Activated naive CD8-positive, alpha-beta T cell treated with anti-CD3 and anti-CD28 coated beads, Interleukin-2, amount 50 U/mL, for 24 hours (primary cell): ENCODE data around the gene SLC2A8.

ENCODE experiments used
- ATAC-seq: fragments of 150-1000 bp; cut with Tn5 transposase; one replicate; pipeline ENCODE4 v1.10.0; 2021
- DNase-seq: peaks from one replicate; pipeline ENCODE4 v3.0.0; 2021
- H3K27ac Mint-ChIP-seq: one replicate; pipeline ENCODE4 v1.8.0; 2021; ENCODE audit warnings: mild to moderate bottlenecking, mixed read lengths
- H3K27me3 Mint-ChIP-seq: one replicate; pipeline ENCODE4 v1.8.0; 2021; ENCODE audit warnings: mixed read lengths
- H3K36me3 Mint-ChIP-seq: one replicate; pipeline ENCODE4 v1.8.0; 2021; ENCODE audit warnings: low read depth, mixed read lengths
- H3K4me1 Mint-ChIP-seq: one replicate; pipeline ENCODE4 v1.8.0; 2021; ENCODE audit warnings: mixed read lengths
- H3K4me3 Mint-ChIP-seq: one replicate; pipeline ENCODE4 v1.8.0; 2021; ENCODE audit warnings: mild to moderate bottlenecking, moderate library complexity, mixed read lengths
- H3K9me3 Mint-ChIP-seq: one replicate; pipeline ENCODE4 v1.8.0; 2021; ENCODE audit warnings: mixed read lengths

Gene SLC2A8

DNA sequence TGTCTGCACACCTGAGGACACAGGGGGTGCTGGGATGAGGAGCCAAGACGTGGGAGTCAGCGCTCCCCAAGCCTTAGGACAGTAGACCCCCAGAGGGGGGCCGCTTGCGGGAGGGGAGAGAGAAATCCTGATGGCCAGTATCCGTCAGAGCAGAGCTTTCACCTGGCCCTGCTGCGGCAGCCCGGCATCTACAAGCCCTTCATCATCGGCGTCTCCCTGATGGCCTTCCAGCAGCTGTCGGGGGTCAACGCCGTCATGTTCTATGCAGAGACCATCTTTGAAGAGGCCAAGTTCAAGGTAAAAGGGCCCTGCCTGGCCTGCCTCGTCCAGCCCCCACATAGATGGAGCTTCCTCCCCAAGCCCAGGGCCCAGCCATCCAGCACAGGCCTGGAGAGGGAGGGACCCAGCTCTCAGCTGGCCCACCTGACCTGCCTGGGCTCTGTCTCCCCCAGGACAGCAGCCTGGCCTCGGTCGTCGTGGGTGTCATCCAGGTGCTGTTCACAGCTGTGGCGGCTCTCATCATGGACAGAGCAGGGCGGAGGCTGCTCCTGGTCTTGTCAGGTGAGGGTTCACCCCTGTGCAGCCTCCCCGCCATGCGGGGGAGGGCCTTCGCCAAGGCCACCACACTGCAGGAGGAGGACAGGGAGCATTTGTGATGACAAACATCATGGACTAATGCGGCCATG lies 6.7 kb downstream of the SLC2A8 start:
- no peak for DNase-seq
- Mint-ChIP-seq H3K27me3 (peaks cover 33% of the 10 kb centered on the region), H3K27ac (no peak overlapping the region), H3K9me3 (no peaks in the 10 kb centered on the region), H3K4me1 (no peaks in the 10 kb centered on the region), H3K36me3 (no peaks in the 10 kb centered on the region), H3K4me3 (no peak overlapping the region)
- ATAC-seq, result no peak

DNA sequence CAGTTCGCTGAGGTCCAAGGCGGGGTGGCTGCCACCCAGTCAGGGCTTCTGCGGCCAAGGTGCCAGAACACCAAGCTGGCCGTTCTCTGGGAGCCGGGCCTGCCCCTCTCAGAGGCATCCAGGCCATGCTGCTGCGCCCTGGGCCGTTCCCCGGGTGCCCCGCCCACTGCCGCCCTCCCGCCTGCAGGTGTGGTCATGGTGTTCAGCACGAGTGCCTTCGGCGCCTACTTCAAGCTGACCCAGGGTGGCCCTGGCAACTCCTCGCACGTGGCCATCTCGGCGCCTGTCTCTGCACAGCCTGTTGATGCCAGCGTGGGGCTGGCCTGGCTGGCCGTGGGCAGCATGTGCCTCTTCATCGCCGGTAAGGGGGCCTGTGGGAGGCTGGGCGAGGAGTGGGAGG lies 7.7 kb downstream of the SLC2A8 start:
- H3K36me3 Mint-ChIP-seq, result no peaks in the 10 kb centered on the region

DNA sequence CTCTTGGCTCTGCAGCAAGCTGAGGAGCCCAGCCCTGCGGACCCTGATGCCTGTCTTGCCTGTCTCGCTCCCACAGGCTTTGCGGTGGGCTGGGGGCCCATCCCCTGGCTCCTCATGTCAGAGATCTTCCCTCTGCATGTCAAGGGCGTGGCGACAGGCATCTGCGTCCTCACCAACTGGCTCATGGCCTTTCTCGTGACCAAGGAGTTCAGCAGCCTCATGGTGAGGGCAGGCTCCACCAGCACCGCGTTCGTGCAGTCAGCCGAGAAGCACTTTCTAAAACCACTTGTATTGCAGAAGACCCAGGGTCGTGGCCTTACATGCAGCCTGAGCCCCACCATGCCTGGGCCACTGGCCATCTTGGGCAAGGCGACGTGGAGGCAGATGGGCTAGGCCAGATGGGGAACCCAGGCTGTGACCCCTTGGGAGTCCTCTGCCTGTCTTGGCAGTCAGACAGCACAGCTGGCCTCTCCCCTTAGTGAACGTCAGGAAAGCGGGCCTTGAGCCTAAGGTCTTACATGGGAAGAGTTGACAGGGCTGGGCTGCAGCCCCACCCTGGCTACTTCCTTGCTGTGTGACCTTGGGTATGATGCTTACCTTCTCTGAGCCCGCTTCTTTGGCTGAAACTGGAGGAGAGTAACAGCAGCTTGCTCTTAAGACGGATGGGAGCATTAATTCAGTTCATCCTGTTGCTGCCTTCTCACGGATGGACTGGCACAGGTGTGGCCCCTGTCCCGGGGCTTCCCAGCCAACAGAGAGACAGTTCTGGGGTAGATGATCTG lies 8.6 kb downstream of the SLC2A8 start:
- no peak for ATAC-seq
- no peak for DNase-seq
- Mint-ChIP-seq H3K9me3 (no peaks in the 10 kb centered on the region), H3K27me3 (peaks cover 19% of the 10 kb centered on the region), H3K27ac (no peak overlapping the region), H3K4me1 (no peaks in the 10 kb centered on the region), H3K4me3 (no peak overlapping the region), H3K36me3 (no peaks in the 10 kb centered on the region)

More for the DNA sequence above, 7.7 kb downstream of the SLC2A8 start:
- no peak overlapping the region for H3K27ac Mint-ChIP-seq
- H3K4me3 Mint-ChIP-seq, result no peak overlapping the region
- H3K27me3 Mint-ChIP-seq, result peaks cover 25% of the 10 kb centered on the region
- no peak for DNase-seq
- no peaks in the 10 kb centered on the region for H3K9me3 Mint-ChIP-seq
- ATAC-seq, result no peak
- H3K4me1 Mint-ChIP-seq, result no peaks in the 10 kb centered on the region

DNA sequence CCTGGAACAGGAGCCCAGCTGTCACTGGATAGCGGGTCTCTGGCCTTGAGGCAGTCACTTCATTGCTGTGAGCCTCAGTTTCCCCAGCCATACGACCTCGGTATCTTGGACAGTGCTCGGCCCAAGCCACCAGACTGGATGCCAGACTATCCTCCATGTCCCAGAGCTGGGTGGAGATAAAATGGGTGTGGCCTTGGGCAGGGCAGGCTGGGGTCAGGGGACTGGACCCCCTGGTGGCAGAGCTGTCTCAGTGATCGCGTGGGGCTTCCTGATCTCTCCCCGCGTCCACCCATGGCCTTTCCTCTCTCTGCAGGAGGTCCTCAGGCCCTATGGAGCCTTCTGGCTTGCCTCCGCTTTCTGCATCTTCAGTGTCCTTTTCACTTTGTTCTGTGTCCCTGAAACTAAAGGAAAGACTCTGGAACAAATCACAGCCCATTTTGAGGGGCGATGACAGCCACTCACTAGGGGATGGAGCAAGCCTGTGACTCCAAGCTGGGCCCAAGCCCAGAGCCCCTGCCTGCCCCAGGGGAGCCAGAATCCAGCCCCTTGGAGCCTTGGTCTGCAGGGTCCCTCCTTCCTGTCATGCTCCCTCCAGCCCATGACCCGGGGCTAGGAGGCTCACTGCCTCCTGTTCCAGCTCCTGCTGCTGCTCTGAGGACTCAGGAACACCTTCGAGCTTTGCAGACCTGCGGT lies 10.0 kb downstream of the SLC2A8 start:
- H3K36me3 Mint-ChIP-seq, result no peaks in the 10 kb centered on the region
- peaks cover 18% of the 10 kb centered on the region for H3K27me3 Mint-ChIP-seq
- H3K27ac Mint-ChIP-seq, result no peak overlapping the region
- ATAC-seq (no peak), DNase-seq (no peak)
- H3K4me3 Mint-ChIP-seq, result no peak overlapping the region
- no peaks in the 10 kb centered on the region for H3K9me3 Mint-ChIP-seq
- no peaks in the 10 kb centered on the region for H3K4me1 Mint-ChIP-seq

DNA sequence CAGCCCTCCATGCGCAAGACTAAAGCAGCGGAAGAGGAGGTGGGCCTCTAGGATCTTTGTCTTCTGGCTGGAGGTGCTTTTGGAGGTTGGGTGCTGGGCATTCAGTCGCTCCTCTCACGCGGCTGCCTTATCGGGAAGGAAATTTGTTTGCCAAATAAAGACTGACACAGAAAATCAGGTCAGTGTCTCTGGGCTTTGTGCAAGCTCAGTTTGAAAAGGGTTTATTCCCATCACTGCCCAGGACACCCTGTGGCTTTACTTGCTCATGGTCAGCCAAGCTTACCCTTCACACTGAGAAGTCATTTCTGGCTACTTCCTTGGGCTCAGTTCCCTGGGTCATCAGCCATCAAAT lies 10.5 kb downstream of the SLC2A8 start:
- no peak for ATAC-seq
- no peak for DNase-seq
- peaks cover 20% of the 10 kb centered on the region for H3K27me3 Mint-ChIP-seq
- no peak overlapping the region for H3K27ac Mint-ChIP-seq
- no peak overlapping the region for H3K4me3 Mint-ChIP-seq
- H3K4me1 Mint-ChIP-seq, result no peaks in the 10 kb centered on the region
- no peaks in the 10 kb centered on the region for H3K36me3 Mint-ChIP-seq
- no peaks in the 10 kb centered on the region for H3K9me3 Mint-ChIP-seq

DNA sequence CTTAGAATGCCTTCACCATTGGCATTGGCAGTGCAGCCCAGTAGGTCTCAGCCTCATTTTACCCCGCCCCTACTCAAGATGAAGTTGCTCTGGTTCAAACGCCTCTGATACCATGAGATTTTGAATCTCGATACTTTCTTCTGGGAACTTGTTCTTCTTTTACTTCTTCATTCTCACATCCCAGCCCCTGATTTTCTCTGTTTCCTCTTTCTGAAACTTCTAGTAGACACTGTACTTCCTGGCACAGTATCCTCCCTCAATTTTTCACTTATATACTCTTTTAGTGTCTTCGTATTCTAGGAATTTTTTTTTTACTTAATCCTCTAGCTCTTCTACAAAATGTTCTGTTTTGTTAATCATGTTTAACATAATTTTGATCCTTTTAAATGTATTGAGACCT lies 14.2 kb downstream of the SLC2A8 start:
- no peaks in the 10 kb centered on the region for H3K9me3 Mint-ChIP-seq
- DNase-seq, result no peak
- ATAC-seq, result no peak
- H3K27me3 Mint-ChIP-seq, result peaks cover 34% of the 10 kb centered on the region
- no peaks in the 10 kb centered on the region for H3K4me1 Mint-ChIP-seq
- H3K27ac Mint-ChIP-seq, result no peak overlapping the region
- no peaks in the 10 kb centered on the region for H3K36me3 Mint-ChIP-seq
- H3K4me3 Mint-ChIP-seq, result no peak overlapping the region

DNA sequence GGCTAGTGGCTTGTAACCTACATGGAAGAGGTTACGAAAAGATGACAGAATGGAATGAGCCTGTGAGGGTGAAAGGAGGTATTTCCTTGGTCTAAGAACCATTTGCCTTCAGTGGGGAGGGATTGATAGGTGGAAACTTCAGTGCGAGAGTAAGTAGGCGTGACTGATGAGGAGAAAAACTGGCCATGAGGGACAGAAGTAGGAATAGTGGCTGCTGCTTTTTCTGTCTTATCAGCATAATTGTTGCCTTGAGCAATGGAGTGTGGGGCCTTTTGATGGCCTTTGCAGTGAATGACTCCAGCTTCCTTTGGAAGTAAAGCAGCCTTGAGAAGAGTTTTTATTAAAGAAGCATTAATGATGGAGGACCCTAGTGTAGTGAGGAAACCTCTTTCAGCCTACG lies 18.2 kb downstream of the SLC2A8 start:
- no peak for ATAC-seq
- Mint-ChIP-seq H3K27me3 (peaks cover 29% of the 10 kb centered on the region), H3K36me3 (no peaks in the 10 kb centered on the region), H3K9me3 (no peaks in the 10 kb centered on the region), H3K4me3 (no peak overlapping the region), H3K4me1 (no peaks in the 10 kb centered on the region), H3K27ac (no peak overlapping the region)
- DNase-seq, result no peak

DNA sequence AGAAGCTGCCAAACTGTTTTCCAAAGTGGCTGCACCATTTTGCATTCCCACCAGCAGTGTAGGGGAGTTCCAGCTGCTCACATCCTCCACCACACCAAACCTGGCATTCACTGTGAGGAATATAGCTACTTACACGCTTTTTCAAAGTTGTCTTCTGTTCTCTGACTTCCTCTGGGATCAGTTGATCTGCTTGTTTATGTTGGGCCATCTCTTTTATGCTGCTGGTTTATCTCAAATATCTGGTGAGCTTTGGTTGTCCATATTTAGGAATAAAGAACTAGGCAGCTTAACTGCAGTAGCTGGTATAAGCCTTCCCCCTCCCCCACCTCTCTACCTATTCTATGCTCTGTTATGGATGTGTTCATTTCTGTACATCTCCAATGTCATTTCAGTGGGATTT lies 18.7 kb downstream of the SLC2A8 start:
- peaks cover 29% of the 10 kb centered on the region for H3K27me3 Mint-ChIP-seq
- ATAC-seq (no peak), DNase-seq (no peak)
- no peaks in the 10 kb centered on the region for H3K36me3 Mint-ChIP-seq
- no peaks in the 10 kb centered on the region for H3K9me3 Mint-ChIP-seq
- no peaks in the 10 kb centered on the region for H3K4me1 Mint-ChIP-seq
- H3K27ac Mint-ChIP-seq, result no peak overlapping the region
- H3K4me3 Mint-ChIP-seq, result no peak overlapping the region

DNA sequence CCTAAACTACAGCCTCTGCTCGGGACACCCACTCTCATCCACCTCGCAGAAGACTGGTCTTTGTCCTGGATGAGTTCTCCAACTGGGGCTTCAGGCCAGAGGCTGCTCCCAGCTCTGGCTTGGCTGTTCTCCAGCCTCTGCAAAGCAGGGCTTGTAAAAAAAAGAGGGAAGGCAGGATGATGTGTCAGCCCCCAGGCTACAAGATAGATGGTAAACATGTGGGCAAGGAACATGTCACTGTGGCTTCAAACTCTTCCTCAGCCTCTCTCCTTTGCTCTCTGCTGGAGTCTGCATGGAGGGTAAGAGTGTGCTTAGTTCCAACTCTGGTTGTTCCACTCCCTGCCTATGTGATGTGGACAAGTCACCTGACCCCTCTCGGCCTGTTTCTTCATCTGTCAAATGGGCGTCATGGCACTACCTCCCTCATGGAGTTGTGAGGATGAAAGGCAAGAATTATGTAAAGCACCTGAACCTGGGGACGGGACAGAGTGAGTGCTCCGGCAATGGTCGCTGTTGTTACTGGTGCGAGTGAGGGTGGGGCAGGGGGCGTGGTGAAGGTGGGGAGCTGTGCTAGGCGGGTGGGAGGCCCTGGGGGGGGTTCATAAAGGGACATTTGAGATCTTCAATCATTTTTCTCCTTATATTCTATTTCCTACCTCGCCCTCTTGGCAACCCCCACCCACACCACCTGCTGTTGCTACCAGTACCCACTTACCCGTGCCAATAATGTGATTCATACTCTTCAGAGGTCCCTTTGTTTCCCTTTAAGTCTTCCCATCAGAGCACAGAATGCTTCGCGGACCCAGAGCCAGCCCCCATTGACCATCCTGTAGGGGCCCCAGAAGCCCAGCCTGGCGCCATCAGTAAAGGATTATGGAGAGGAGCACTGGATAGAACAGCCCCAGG lies 20.4 kb downstream of the SLC2A8 start:
- no peak overlapping the region for H3K4me3 Mint-ChIP-seq
- no peaks in the 10 kb centered on the region for H3K9me3 Mint-ChIP-seq
- ATAC-seq (no peak), DNase-seq (no peak)
- no peak overlapping the region for H3K27ac Mint-ChIP-seq
- peaks cover 19% of the 10 kb centered on the region for H3K27me3 Mint-ChIP-seq
- H3K4me1 Mint-ChIP-seq, result peaks cover under 1% of the 10 kb centered on the region
- H3K36me3 Mint-ChIP-seq, result no peaks in the 10 kb centered on the region

DNA sequence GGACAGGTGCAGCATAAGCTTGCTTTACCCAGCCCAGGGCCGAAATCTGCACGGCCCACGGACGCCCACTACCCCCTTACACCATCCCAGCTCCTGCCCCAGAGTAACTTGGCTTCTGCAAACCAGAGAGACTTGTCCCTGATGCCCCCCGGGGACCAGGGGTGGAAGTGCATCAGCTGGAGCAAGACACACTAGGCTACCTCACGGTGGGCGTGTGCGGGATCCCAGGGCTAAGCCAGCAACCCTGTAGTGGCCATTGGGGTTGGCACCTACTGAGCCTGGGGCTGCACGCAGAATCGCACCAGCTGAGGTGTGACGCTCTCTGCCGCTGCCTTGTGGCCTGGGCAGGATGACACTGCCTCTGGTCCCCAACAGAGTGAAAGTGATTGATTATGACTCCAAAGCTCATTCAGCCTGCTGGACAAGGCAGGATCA lies 21.1 kb downstream of the SLC2A8 start:
- DNase-seq, result peak; percentile 48
- peaks cover 8% of the 10 kb centered on the region for H3K4me1 Mint-ChIP-seq
- no peak overlapping the region for H3K4me3 Mint-ChIP-seq
- ATAC-seq, result peak; percentile 73
- H3K27me3 Mint-ChIP-seq, result peaks cover 18% of the 10 kb centered on the region
- no peak overlapping the region for H3K27ac Mint-ChIP-seq
- no peaks in the 10 kb centered on the region for H3K9me3 Mint-ChIP-seq
- no peaks in the 10 kb centered on the region for H3K36me3 Mint-ChIP-seq

DNA sequence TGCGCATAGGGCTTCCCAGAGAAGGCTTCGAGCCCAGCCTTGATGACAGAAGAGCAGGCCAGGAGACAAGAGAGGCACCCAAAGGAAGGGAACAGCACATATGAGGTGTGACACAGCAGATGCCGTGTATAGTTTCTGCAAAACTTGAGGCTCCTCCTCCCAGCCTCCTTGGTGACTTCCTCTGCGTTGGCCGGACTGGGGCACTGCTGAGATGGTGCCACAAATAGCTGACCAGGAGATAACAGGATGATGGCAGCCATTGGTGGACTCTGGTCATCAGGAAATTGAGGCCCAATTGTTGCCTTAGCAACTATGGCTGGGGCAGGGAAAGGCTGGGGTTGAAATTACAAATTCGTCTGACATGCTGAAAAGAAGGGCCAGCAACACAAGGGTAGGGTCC lies 22.4 kb downstream of the SLC2A8 start:
- Mint-ChIP-seq H3K27me3 (peaks cover 11% of the 10 kb centered on the region), H3K36me3 (no peaks in the 10 kb centered on the region), H3K4me3 (no peak overlapping the region)

DNA sequence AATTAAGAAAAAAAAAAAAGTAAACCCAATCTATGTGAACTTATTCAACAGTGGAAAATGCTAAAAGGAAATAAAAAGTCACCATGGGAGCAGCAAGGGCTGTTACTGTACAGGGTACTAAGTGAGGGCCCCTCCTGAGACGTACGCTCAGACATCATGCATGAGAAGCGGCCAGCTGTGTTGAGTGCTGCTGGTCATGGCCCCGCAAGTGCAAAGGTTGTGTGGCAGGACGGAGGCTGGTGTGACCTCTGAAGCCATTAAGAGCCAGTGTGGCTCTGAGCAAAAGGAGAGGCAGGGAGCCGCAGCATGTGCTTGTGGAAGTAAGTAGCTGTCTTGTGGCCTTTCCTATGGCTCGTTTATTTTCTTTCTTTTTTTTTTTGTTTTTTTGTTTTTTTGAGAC lies 24.1 kb downstream of the SLC2A8 start:
- Mint-ChIP-seq H3K27ac (no peak overlapping the region), H3K36me3 (peaks cover 3% of the 10 kb centered on the region), H3K9me3 (no peaks in the 10 kb centered on the region), H3K4me3 (no peak overlapping the region), H3K4me1 (peaks cover 33% of the 10 kb centered on the region), H3K27me3 (peaks cover 2% of the 10 kb centered on the region)
- ATAC-seq (no peak), DNase-seq (no peak)

More for the DNA sequence above, 22.4 kb downstream of the SLC2A8 start:
- peaks cover 16% of the 10 kb centered on the region for H3K4me1 Mint-ChIP-seq
- no peak overlapping the region for H3K27ac Mint-ChIP-seq
- no peaks in the 10 kb centered on the region for H3K9me3 Mint-ChIP-seq
- ATAC-seq (no peak), DNase-seq (no peak)

DNA sequence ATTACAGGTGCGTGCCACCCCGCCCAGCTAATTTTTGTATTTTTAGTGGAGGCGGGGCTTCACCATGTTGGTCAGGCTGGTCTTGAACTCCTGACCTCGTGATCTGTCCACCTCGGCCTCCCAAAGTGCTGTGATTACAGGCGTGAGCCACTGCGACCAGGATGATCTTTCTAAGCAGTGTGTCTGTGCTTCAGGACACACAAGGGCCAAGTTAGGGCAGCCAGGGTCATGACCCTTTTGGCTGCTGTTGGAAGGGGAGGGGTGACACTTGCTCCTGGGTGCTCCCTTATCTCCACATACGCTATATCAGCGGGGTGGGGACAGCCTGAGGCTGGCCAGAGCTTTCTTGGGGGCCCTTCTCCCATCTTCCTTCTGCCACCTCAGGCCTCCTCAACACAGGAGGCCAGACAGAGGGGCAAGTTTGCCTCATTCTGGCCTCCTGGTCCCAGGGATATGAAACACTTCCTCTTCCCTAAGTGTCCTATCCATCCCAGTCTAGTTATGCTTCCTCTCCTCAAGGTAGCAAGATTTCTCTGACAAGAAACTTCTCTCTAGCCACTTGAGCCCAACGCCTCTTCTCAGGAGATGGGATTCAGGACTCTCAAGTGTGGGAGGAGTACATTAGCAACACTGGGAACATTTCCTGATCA lies 25.3 kb downstream of the SLC2A8 start:
- ATAC-seq, result no peak
- peaks cover 44% of the 10 kb centered on the region for H3K4me1 Mint-ChIP-seq
- peaks cover 10% of the 10 kb centered on the region for H3K36me3 Mint-ChIP-seq
- no peaks in the 10 kb centered on the region for H3K27me3 Mint-ChIP-seq
- H3K9me3 Mint-ChIP-seq, result no peaks in the 10 kb centered on the region
- H3K4me3 Mint-ChIP-seq, result peak overlapping the region; percentile 98
- H3K27ac Mint-ChIP-seq, result peak overlapping the region; percentile 20
- no peak for DNase-seq

DNA sequence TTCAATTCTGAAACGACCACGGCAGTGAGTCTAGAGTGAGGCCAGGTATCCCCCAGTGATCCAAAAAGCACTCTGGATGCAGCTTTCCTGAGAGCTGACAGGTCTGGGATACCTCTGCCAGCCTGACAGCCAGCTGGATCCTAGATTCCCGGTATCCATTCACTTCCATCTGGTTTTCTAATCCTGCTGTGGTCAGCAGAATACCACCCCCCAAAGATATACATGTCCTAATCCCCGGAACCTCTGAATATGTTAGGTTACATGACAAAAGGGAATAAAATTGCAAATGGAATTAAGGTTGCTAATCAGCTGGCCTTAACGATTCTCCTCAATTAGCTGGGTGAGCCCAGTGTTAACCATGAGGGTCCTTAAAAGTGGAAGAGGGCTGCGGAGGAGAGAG lies 25.8 kb downstream of the SLC2A8 start:
- H3K27me3 Mint-ChIP-seq, result no peaks in the 10 kb centered on the region
- peaks cover 14% of the 10 kb centered on the region for H3K36me3 Mint-ChIP-seq
- ATAC-seq (no peak), DNase-seq (no peak)
- H3K4me1 Mint-ChIP-seq, result peaks cover 49% of the 10 kb centered on the region
- H3K4me3 Mint-ChIP-seq, result peak overlapping the region; percentile 98
- peak overlapping the region; percentile 93 for H3K27ac Mint-ChIP-seq
- H3K9me3 Mint-ChIP-seq, result no peaks in the 10 kb centered on the region
